DND-41 (cell line): ENCODE measurements around the gene TGM5.

Source experiments
- ATAC-seq: fragments of 200-7000 bp; cut with Tn5 transposase; 3 replicates; pipeline ENCODE4 v1.9.1; 2021; ENCODE audit warnings: low read depth; ENCODE audit not compliant: insufficient read depth
- DNase-seq: peaks from one replicate; pipeline ENCODE4 v3.0.0-alpha.2; 2020
- H2AFZ ChIP-seq: 2 replicates; pipeline ENCODE4 v1.6.0; 2012; ENCODE audit warnings: low read depth, low read length
- H3K27ac ChIP-seq: 2 replicates; pipeline ENCODE4 v1.5.1; 2012; ENCODE audit warnings: low read length, inconsistent platforms
- H3K27me3 ChIP-seq: fragments of 200-600 bp; sonication (generic); 2 replicates; pipeline ENCODE4 v1.6.0; 2012; ENCODE audit warnings: low read length, mild to moderate bottlenecking, inconsistent platforms; ENCODE audit not compliant: insufficient read depth, poor library complexity
- H3K36me3 ChIP-seq: 2 replicates; pipeline ENCODE4 v1.5.1; 2012; ENCODE audit warnings: low read length, inconsistent platforms; ENCODE audit not compliant: insufficient read depth
- H3K4me1 ChIP-seq: 2 replicates; pipeline ENCODE4 v1.5.1; 2012; ENCODE audit warnings: mild to moderate bottlenecking, low read length; ENCODE audit not compliant: insufficient read depth
- H3K4me2 ChIP-seq: 2 replicates; pipeline ENCODE4 v1.6.0; 2012; ENCODE audit warnings: mild to moderate bottlenecking, moderate library complexity, low read length, inconsistent platforms; ENCODE audit not compliant: insufficient read depth
- H3K4me3 ChIP-seq, 2 experiments: fragments of 200-600 bp in 1 of 2; shearing (Covaris generic) in 1 of 2; 2 replicates each; pipeline ENCODE4 v1.5.1; 2012 to 2016; ENCODE audit warnings: inconsistent platforms in 2 of 2, low read length in 2 of 2, mild to moderate bottlenecking in 2 of 2, low read depth in 1 of 2, moderate library complexity in 1 of 2
- H3K79me2 ChIP-seq: 2 replicates; pipeline ENCODE4 v1.6.0; 2012; ENCODE audit warnings: low read length, inconsistent platforms; ENCODE audit not compliant: insufficient read depth
- H3K9ac ChIP-seq: 2 replicates; pipeline ENCODE4 v1.6.0; 2012; ENCODE audit warnings: low read depth, mild to moderate bottlenecking, inconsistent platforms, low read length, moderate library complexity
- H3K9me3 ChIP-seq: 2 replicates; pipeline ENCODE4 v1.5.1; 2012; ENCODE audit warnings: low read length, moderate library complexity, mild to moderate bottlenecking, inconsistent platforms; ENCODE audit not compliant: insufficient read depth, severe bottlenecking
- H4K20me1 ChIP-seq: 2 replicates; pipeline ENCODE4 v1.6.0; 2012; ENCODE audit warnings: low read length; ENCODE audit not compliant: insufficient read depth
- EZH2 ChIP-seq: IDR thresholded peaks from 3 replicates; pipeline ENCODE4 v1.6.1; 2012; ENCODE audit warnings: borderline replicate concordance, low read depth, mild to moderate bottlenecking, moderate library complexity, low read length, inconsistent platforms; ENCODE audit not compliant: severe bottlenecking
- TF ChIP-seq, protein P1 (sequence below): IDR thresholded peaks from 2 replicates; pipeline ENCODE4 v1.5.1; 2012; ENCODE audit warnings: borderline replicate concordance, low read length, moderate library complexity, mild to moderate bottlenecking; ENCODE audit not compliant: poor library complexity, severe bottlenecking; ENCODE audit errors: extremely low read depth

The TGM5 gene

DNA sequence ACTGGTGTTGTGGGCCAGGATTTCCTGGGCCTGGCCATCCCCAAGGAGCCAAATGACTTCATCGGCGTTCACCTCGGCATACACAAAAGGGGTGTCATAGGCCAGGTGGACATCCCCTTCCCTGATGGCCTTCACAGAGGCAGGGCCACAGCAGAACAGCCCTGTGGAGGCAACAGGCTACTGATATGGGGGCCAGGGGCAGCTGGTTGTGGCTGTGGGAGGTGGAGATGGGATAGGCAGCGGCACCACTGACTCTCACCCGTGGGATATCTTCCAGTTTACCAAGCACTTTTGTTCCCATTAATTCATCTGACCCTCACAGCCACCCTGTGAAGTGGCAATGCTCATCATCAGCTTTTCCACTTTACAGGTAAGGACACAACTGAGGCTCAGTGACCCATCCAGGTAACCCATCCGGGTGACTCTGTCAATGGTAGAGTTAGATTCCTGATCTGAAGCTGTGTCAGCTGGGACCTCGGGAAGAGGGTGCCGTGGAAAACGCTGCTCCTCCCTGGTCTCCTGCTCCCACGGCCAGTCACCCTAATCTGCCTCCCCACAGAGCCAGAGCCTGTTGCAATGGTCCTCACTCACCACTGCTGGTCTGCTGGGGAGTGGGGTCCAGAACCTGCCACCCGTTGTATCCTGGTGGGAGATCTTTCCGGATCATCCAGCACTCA is 15.3 kb upstream of the TGM5 start:
- DNase-seq, result no peak
- no peak overlapping the region for H2AFZ ChIP-seq
- H3K9me3 ChIP-seq, result no peaks in the 10 kb centered on the region
- no peak overlapping the region for H3K4me2 ChIP-seq
- H3K4me1 ChIP-seq, result no peaks in the 10 kb centered on the region
- H3K27me3 ChIP-seq, result no peaks in the 10 kb centered on the region
- no peak for ATAC-seq
- no peaks in the 10 kb centered on the region for H4K20me1 ChIP-seq
- TF ChIP-seq, protein P1, sequence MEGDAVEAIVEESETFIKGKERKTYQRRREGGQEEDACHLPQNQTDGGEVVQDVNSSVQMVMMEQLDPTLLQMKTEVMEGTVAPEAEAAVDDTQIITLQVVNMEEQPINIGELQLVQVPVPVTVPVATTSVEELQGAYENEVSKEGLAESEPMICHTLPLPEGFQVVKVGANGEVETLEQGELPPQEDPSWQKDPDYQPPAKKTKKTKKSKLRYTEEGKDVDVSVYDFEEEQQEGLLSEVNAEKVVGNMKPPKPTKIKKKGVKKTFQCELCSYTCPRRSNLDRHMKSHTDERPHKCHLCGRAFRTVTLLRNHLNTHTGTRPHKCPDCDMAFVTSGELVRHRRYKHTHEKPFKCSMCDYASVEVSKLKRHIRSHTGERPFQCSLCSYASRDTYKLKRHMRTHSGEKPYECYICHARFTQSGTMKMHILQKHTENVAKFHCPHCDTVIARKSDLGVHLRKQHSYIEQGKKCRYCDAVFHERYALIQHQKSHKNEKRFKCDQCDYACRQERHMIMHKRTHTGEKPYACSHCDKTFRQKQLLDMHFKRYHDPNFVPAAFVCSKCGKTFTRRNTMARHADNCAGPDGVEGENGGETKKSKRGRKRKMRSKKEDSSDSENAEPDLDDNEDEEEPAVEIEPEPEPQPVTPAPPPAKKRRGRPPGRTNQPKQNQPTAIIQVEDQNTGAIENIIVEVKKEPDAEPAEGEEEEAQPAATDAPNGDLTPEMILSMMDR, result no peak
- TF ChIP-seq EZH2, result no peak
- no peak overlapping the region for H3K27ac ChIP-seq
- no peak overlapping the region for H3K9ac ChIP-seq
- H3K36me3 ChIP-seq, result no peaks in the 10 kb centered on the region
- H3K4me3 ChIP-seq, result no peak overlapping the region
- no peaks in the 10 kb centered on the region for H3K79me2 ChIP-seq

DNA sequence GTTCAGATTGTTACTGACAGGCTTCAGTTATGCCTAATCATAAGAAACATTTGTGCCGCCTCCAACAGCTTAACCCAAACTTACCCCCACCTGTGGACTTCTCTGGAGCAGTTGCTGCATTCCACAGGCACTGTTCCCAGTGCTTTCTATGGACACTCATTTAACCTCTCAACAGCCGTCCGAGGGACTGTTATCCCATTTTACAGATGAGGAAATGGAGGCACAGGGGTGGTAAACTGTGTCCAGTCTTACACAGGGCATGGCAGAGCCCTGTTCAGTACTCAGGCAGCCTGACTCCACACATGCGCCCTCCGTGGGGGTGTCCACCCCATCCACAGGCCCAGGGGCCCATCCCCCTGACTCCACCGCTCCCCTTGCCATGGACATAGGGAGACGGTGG is 14.3 kb upstream of the TGM5 start:
- H3K4me2 ChIP-seq, result no peak overlapping the region
- no peaks in the 10 kb centered on the region for H4K20me1 ChIP-seq
- DNase-seq (no peak), ATAC-seq (no peak)
- H3K9me3 ChIP-seq, result no peaks in the 10 kb centered on the region
- no peaks in the 10 kb centered on the region for H3K27me3 ChIP-seq
- H3K4me1 ChIP-seq, result no peaks in the 10 kb centered on the region
- no peak overlapping the region for H3K27ac ChIP-seq
- H3K36me3 ChIP-seq, result no peaks in the 10 kb centered on the region
- TF ChIP-seq, protein P1, result no peak
- TF ChIP-seq EZH2, result no peak
- no peaks in the 10 kb centered on the region for H3K79me2 ChIP-seq
- H3K4me3 ChIP-seq, result no peak overlapping the region
- no peak overlapping the region for H3K9ac ChIP-seq
- no peak overlapping the region for H2AFZ ChIP-seq

DNA sequence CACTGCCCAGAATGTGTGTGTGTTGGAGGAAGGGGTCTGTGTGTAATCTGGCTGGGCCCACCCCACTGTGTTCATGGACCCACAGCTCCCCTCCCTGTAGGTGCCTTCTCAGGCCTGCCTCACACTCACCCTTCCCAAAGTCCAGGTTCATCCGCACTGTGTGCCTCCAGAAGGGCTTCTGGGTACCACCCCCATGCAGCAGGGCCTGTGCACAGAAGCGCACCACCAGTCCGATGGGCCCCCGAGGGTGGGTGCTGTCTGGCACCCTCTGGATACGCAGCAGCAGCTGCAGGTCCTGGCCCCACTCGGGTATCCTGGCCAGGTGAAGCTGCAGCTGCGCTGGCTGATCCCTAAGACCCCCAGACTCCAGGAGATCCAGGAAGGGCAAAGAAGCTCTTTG is 12.8 kb upstream of the TGM5 start:
- Histone ChIP-seq H3K27ac (no peak overlapping the region), H2AFZ (no peak overlapping the region), H3K9ac (no peak overlapping the region), H3K4me2 (no peak overlapping the region), H3K4me3 (no peak overlapping the region), H3K36me3 (no peaks in the 10 kb centered on the region), H3K27me3 (no peaks in the 10 kb centered on the region), H3K4me1 (no peaks in the 10 kb centered on the region), H3K9me3 (no peaks in the 10 kb centered on the region), H4K20me1 (no peaks in the 10 kb centered on the region), H3K79me2 (no peaks in the 10 kb centered on the region)
- TF ChIP-seq, protein P1, result no peak
- TF ChIP-seq EZH2, result no peak
- ATAC-seq (no peak), DNase-seq (no peak)

DNA sequence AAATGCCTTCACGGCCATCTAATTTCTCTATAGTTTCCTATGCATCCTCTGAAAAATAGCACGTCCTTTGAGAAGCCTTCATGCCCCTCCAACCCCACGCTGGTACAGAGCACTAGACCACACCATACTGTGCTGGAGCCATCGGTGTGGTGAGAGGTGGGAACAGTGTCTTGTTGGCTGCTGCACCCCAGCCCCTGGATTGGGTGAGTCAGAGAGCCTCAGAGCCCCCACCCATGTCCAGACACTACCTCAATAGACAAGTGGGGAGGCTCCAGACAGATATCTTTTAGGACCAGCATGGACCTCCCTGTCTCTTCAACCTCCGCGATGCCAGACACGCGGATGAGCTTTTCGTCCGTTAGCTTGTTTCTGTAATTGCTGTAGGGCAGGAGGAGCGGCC is 12.1 kb upstream of the TGM5 start:
- H3K9me3 ChIP-seq, result no peaks in the 10 kb centered on the region
- no peaks in the 10 kb centered on the region for H3K79me2 ChIP-seq
- no peak overlapping the region for H3K4me3 ChIP-seq
- no peaks in the 10 kb centered on the region for H3K27me3 ChIP-seq
- no peak overlapping the region for H2AFZ ChIP-seq
- no peak overlapping the region for H3K9ac ChIP-seq
- no peak for DNase-seq
- no peak overlapping the region for H3K27ac ChIP-seq
- H3K36me3 ChIP-seq, result no peaks in the 10 kb centered on the region
- no peaks in the 10 kb centered on the region for H3K4me1 ChIP-seq
- no peaks in the 10 kb centered on the region for H4K20me1 ChIP-seq
- H3K4me2 ChIP-seq, result no peak overlapping the region
- ATAC-seq, result no peak
- no peak for TF ChIP-seq EZH2
- TF ChIP-seq, protein P1, result no peak
